Right atrium auricular region (tissue), 2 donors: Measurements from ENCODE around the gene POLG. TPM values are rescaled to one million over a fixed set of nuclear protein-coding genes. Genes with fewer than 3 reads are reported as not detected.

Experiments used
- DNase-seq: peaks from one replicate; pipeline ENCODE4 v3.0.0-alpha.2; 2019; ENCODE audit warnings: low spot score
- H3K27ac ChIP-seq, 2 donors: fragments of 200-600 bp; sonication (generic); 1 replicate in 1 of 2; 2 replicates in 1 of 2; pipeline ENCODE4 v1.5.1; 2016 to 2019
- H3K27me3 ChIP-seq, 2 donors: fragments of 200-600 bp; sonication (generic); one replicate each; pipeline versions ENCODE4 v1.5.1 to v1.6.0; 2017 to 2019
- H3K36me3 ChIP-seq: fragments of 200-600 bp; sonication (generic); one replicate; pipeline ENCODE4 v1.5.1; 2016
- H3K4me1 ChIP-seq, 2 donors: fragments of 200-600 bp; sonication (generic); one replicate each; pipeline versions ENCODE4 v1.5.1 to v1.6.0; 2017 to 2019
- H3K4me3 ChIP-seq, 2 donors: fragments of 200-600 bp; sonication (generic); 1 replicate in 1 of 2; 2 replicates in 1 of 2; pipeline ENCODE4 v1.5.1; 2017 to 2019; ENCODE audit warnings: mild to moderate bottlenecking in 1 of 2, moderate library complexity in 1 of 2
- H3K9me3 ChIP-seq, 2 donors: fragments of 200-600 bp; sonication (generic); one replicate each; pipeline ENCODE4 v1.5.1; 2019
- CTCF ChIP-seq, 2 donors: fragments of 200-600 bp; sonication (generic); IDR thresholded peaks; one replicate each; pipeline ENCODE4 v1.5.1; 2019; ENCODE audit warnings: antibody characterized with exemption in 2 of 2
- total RNA-seq, 2 donors: library from RNA; depleted of rRNA; stranded (reverse); fragments of >200 nt; gene quantifications; one replicate each; pipeline ENCODE4 v1.1.0, GENCODE V29; 2016

The POLG gene
- total RNA-seq, 2 donors from 2014 or later = 36.0 to 37.9 TPM

GRCh38 chr15:89376388-89376787 lies 41.8 kb upstream of the POLG start:
- H3K27me3 ChIP-seq = peaks cover 16 to 57% of the 10 kb centered on the region in 2 donors
- TF ChIP-seq CTCF (IDR thresholded peaks at IDR 0.05) = no peak
- no peaks in the 10 kb centered on the region for H3K9me3 ChIP-seq
- no peaks in the 10 kb centered on the region for H3K36me3 ChIP-seq
- peaks cover 0 to 28% of the 10 kb centered on the region in 2 donors for H3K4me1 ChIP-seq
- DNase-seq = no peak
- no peak overlapping the region for H3K27ac ChIP-seq
- no peak overlapping the region for H3K4me3 ChIP-seq

GRCh38 chr15:89375093-89376005 lies 40.7 kb upstream of the POLG start:
- TF ChIP-seq CTCF (IDR thresholded peaks at IDR 0.05) = no peak
- no peak for DNase-seq
- Histone ChIP-seq H3K36me3 (no peaks in the 10 kb centered on the region), H3K4me1 (peaks cover 0 to 37% of the 10 kb centered on the region in 2 donors), H3K27ac (no peak overlapping the region), H3K9me3 (no peaks in the 10 kb centered on the region), H3K27me3 (peaks cover 25 to 67% of the 10 kb centered on the region in 2 donors), H3K4me3 (no peak overlapping the region)

- no peak for DNase-seq
- no peak for TF ChIP-seq CTCF (IDR thresholded peaks at IDR 0.05)
- Histone ChIP-seq H3K27me3 (peaks cover 34 to 75% of the 10 kb centered on the region in 2 donors), H3K4me3 (no peak overlapping the region), H3K4me1 (peaks cover 0 to 35% of the 10 kb centered on the region in 2 donors), H3K36me3 (no peaks in the 10 kb centered on the region), H3K27ac (no peak overlapping the region), H3K9me3 (no peaks in the 10 kb centered on the region)
Measured at GRCh38 chr15:89374086-89374981, 39.7 kb upstream of the POLG start.

GRCh38 chr15:89372069-89372935 lies 37.7 kb upstream of the POLG start:
- peaks cover 47 to 77% of the 10 kb centered on the region in 2 donors for H3K27me3 ChIP-seq
- H3K27ac ChIP-seq = no peak overlapping the region
- DNase-seq = no peak
- no peaks in the 10 kb centered on the region for H3K9me3 ChIP-seq
- TF ChIP-seq CTCF (IDR thresholded peaks at IDR 0.05) = no peak
- H3K36me3 ChIP-seq = no peaks in the 10 kb centered on the region
- H3K4me3 ChIP-seq = no peak overlapping the region
- peaks cover 0 to 23% of the 10 kb centered on the region in 2 donors for H3K4me1 ChIP-seq
